Esophagus (tissue), 2 donors: ENCODE results near the gene OPHN1. TPM values are rescaled to one million over a fixed set of nuclear protein-coding genes. Genes with fewer than 3 reads are reported as not detected.

Experiments
- H3K27ac ChIP-seq, 2 donors: one replicate each; pipeline ENCODE4 v1.5.1; 2013; ENCODE audit warnings: low read depth in 2 of 2, mild to moderate bottlenecking in 2 of 2, inconsistent platforms in 1 of 2, low read length in 1 of 2, moderate library complexity in 1 of 2
- H3K27me3 ChIP-seq, 2 donors: one replicate each; pipeline ENCODE4 v1.6.1; 2013; ENCODE audit warnings: low read length in 2 of 2, control low read depth in 1 of 2, mild to moderate bottlenecking in 1 of 2; ENCODE audit not compliant: insufficient read depth in 2 of 2, control insufficient read depth in 1 of 2
- H3K36me3 ChIP-seq, 2 donors: one replicate each; pipeline ENCODE4 v1.6.1; 2013; ENCODE audit warnings: low read length in 1 of 2; ENCODE audit not compliant: control insufficient read depth in 2 of 2, insufficient read depth in 2 of 2
- H3K4me1 ChIP-seq, 2 donors: one replicate each; pipeline ENCODE4 v1.6.1; 2013; ENCODE audit warnings: low read length in 1 of 2; ENCODE audit not compliant: control insufficient read depth in 2 of 2, insufficient read depth in 2 of 2
- H3K4me3 ChIP-seq, 2 donors: one replicate each; pipeline ENCODE4 v1.5.1; 2013; ENCODE audit warnings: low read length in 2 of 2, mild to moderate bottlenecking in 2 of 2, low read depth in 1 of 2, moderate library complexity in 1 of 2
- H3K9me3 ChIP-seq, 2 donors: one replicate each; pipeline ENCODE4 v1.6.1; 2013; ENCODE audit warnings: mild to moderate bottlenecking in 2 of 2, low read depth in 1 of 2, low read length in 1 of 2, moderate library complexity in 1 of 2; ENCODE audit not compliant: control insufficient read depth in 2 of 2, insufficient read depth in 1 of 2
- WGBS, 2 donors: extraction: QIAGEN DNeasy Blood & Tissue Kit; methylation state at CpG; one replicate each; pipeline ENCODE4 v1.1.7; 2013; 5-methylcytosine and 5-hydroxymethylcytosine counted together
- polyA plus RNA-seq, 2 donors: library from polyadenylated mRNA; stranded (reverse); fragments of 200-250 nt; gene quantifications; one replicate each; pipeline ENCODE4 v1.2.3, GENCODE V29; 2013
- donor health status: healthy with polysubstance abuse.
- donor health status: Bipolar disorder and iron deficiency.

OPHN1 gene
- polyA plus RNA-seq, 2 donors = 0.96 to 1.2 TPM

DNA sequence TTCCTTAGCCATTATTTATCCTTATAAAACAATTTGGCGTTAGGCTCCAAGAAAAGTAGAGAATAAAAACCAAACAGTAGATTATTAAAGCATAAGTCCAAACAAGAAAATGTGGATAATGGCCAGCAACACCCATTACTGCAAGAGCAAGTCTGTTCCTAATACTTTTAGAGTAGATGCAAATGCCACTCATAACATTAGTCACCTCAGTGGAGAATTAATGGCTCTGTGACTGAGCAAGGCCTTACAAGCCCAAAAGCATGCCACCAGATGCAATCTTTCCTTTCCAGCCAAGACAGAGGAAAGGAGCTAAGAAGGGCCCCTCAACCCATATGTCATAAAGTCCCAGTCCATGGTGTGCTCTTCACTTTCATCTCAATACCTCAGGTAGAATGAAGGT is 373.8 kb downstream of the OPHN1 start:
- Histone ChIP-seq H3K9me3 (no peaks in the 10 kb centered on the region), H3K4me1 (no peaks in the 10 kb centered on the region), H3K27me3 (no peaks in the 10 kb centered on the region), H3K36me3 (no peaks in the 10 kb centered on the region), H3K27ac (no peak overlapping the region), H3K4me3 (no peak overlapping the region)
- 53 to 63% methylated on average over 1 of the region's 1 CpG for WGBS, 2 donors

DNA sequence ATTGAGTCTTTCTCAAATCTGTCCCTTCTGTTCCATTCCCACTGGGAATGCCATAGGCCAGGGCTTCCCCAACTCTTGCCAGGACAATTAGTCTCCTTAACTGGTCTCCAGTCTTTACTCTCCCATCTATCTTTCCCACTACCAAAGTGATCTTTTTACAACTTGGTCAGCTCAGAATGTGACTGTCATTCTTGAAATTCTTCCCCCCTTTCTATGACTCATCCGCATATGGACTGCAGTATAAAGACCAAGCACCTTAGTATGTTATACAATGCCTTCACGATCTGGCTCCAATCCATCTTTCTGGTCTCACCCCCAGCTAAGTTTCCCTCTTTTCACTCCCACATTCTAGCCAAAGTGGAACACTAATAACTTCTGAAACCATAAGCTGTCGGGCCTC is 383.8 kb downstream of the OPHN1 start:
- Histone ChIP-seq H3K27ac (no peak overlapping the region), H3K4me1 (no peaks in the 10 kb centered on the region), H3K27me3 (no peaks in the 10 kb centered on the region), H3K36me3 (peaks cover 0 to 3% of the 10 kb centered on the region in 2 donors), H3K9me3 (no peaks in the 10 kb centered on the region), H3K4me3 (no peak overlapping the region)
- WGBS, 2 donors = 72 to 94% methylated on average over 3 of the region's 3 CpGs

DNA sequence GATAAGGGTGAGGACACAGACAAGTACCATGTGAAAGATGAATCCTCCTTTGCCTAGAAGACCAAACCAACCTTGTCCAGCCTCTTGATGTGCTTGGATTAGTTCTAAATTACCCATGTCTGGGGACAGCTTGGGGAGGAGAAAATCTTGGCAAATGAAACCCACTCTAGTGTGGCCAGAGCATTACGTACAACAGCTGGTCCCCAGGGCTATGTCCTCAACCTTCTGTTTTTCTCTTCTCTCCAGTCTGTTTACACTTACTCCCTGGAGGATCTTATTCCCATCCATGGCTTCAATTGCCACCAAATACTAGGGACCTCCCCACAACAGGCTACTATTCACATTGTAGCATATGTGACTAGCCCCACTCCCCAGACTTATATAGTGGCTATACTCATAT is 384.5 kb downstream of the OPHN1 start:
- Histone ChIP-seq H3K4me1 (no peaks in the 10 kb centered on the region), H3K4me3 (no peak overlapping the region), H3K36me3 (peaks cover 0 to 3% of the 10 kb centered on the region in 2 donors), H3K9me3 (no peaks in the 10 kb centered on the region), H3K27ac (no peak overlapping the region), H3K27me3 (no peaks in the 10 kb centered on the region)
- WGBS, 2 donors = 90 to 91% methylated on average over 1 of the region's 1 CpG

DNA sequence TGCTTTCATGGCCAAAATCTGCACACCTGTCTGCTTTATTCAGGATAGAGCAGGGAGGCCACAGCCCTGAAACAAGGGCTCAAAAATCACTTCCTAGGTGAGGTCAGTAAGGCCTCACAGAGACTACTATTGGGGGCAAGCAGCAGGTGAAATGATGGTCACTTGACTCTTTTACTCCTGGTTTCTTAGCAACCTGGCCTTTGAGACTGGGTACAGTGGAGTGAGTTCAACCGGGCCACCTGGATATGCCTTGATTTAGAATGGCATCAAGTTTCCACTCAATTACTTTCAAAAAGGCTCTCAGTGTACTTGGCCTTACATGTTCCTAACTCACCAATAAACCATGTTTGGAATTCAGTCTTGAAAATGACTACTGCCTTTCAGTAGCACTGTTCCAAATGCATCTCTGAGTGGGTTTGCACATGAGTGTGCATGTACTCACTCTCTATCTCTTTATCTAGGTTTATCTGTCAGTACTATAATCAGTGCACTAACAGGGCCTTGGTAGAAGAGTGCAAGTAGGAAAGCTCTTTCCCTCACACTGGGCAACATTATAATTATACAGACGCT is 388.2 kb downstream of the OPHN1 start:
- Histone ChIP-seq H3K27me3 (no peaks in the 10 kb centered on the region), H3K9me3 (no peaks in the 10 kb centered on the region), H3K27ac (no peak overlapping the region), H3K4me3 (no peak overlapping the region), H3K4me1 (no peaks in the 10 kb centered on the region), H3K36me3 (no peaks in the 10 kb centered on the region)
- 73 to 76% methylated on average over 2 of the region's 2 CpGs for WGBS, 2 donors

DNA sequence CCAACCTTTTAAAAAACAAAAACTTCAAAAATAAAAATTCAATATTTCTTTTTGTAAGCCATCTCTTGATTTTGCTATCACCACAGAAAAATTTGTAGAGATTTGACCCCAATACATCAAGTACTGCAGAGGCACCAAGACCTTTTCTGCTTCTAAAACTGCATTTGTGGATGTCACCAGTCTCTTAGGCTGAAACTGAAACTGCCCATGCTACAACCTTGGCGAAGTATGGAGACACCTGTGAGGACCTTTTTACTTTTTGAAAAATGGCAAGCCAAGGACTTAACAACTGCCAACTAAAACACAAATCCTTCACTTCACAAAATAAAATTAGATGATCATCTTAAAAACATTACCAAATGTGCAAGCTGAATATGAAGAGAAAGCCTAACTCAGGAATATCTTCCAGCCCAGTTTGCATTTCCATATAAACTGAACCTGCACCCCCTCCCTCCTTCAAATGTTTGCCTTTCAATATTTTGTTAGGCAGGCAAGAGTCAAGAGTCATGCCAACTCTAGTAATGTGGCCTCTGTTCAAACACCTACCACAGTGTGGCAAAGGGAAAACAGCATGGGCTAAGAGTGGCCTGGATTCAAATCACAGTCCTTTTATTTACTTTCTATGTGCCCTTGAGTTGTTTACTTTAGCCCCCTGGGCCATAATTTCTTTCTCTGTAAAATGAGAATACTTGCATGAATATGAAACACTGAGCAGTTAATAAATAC is 389.4 kb downstream of the OPHN1 start:
- 69 to 85% methylated on average over 1 of the region's 1 CpG for WGBS, 2 donors
- Histone ChIP-seq H3K4me3 (no peak overlapping the region), H3K9me3 (no peaks in the 10 kb centered on the region), H3K36me3 (no peaks in the 10 kb centered on the region), H3K4me1 (no peaks in the 10 kb centered on the region), H3K27me3 (no peaks in the 10 kb centered on the region), H3K27ac (no peak overlapping the region)

DNA sequence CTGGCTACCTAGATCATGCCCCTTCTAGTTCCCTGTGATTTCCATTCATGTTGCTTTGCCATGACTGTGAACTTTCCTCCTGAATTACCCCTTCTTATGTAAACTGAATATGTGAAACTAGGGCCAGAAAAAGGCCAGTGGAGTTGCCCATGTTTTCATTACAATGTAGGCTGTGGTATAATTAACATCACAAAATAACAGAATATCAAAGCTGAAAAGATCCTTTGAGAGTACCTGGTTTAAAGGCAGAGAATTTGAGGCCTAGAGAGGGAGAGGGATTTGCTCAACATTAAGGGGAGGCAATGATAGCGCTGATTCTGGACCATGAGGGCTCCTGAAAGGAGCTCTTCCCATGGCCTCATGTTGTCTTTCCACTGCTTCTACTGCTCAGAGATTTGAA is 392.2 kb downstream of the OPHN1 start:
- H3K36me3 ChIP-seq = no peaks in the 10 kb centered on the region
- no peaks in the 10 kb centered on the region for H3K27me3 ChIP-seq
- no peaks in the 10 kb centered on the region for H3K9me3 ChIP-seq
- no peak overlapping the region for H3K4me3 ChIP-seq
- WGBS, 2 donors = 56 to 91% methylated on average over 1 of the region's 1 CpG
- H3K4me1 ChIP-seq = no peaks in the 10 kb centered on the region
- no peak overlapping the region for H3K27ac ChIP-seq

DNA sequence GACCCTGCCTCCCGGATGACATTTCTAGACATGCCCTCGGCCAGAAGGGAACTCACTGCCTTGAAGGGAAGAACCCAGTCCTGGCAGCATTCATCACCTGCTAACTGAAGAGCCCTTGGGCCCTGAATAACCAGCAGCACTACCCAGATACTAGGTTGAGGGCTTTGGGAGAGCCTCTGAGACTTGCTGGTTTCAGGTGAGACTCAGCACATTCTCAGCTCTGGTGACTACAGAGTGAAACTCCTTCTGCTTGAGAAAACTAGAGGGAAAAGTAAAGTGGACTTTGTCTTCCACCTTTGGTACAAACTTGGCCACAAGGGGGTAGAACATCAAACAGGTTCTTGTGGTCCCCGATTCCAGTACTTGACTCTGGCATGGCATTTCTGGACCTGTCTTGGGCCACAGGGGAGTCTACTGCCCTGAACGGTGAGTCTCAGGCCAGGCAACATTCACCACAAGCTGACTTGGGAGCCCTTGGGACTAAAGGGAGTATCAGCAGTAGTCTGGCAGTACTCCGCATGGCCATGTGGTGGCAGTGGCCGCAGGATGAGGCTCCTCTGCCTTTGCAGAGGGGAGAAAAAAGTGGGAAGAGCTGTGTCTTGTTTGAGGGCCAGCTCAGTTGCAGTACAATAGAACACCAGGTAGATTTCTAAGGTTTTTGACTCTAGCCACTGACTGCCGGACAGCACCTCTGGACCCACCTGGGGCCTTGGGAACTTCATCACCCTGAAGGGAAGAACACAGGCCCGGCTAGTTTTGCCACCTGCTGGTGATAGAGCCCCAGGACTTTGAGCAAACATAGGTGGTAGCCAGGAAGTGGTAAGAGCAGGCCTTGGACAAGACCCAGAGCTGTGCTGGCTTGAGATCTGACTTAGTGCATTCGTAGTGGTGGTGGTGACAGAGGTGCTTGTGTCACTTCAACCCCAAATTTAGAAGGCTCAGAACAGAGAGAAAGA is 414.8 kb downstream of the OPHN1 start:
- Histone ChIP-seq H3K27ac (no peak overlapping the region), H3K9me3 (no peaks in the 10 kb centered on the region), H3K27me3 (no peaks in the 10 kb centered on the region), H3K4me1 (no peaks in the 10 kb centered on the region), H3K36me3 (no peaks in the 10 kb centered on the region), H3K4me3 (no peak overlapping the region)
- 58 to 75% methylated on average over 9 of the region's 9 CpGs for WGBS, 2 donors

DNA sequence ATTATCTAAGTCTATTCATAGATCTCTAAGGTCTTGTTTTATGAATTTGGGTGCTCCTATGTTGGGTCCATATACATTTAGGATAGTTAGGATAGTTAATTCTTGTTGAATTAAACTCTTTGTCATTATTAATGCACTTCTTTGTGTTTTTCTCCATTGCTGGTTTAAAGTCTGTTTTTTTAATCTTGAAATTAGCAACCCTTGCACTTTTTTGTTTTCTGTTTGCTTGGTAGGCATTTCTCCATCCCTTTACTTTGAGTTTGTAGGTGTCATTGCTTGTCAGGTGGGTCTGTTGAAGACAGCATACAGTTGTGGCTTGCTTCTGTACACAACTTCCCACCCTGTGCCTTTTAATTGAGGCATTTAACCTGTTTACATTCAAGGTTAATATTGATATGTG is 434.8 kb downstream of the OPHN1 start:
- Histone ChIP-seq H3K27me3 (no peaks in the 10 kb centered on the region), H3K27ac (no peak overlapping the region), H3K9me3 (no peaks in the 10 kb centered on the region), H3K4me3 (no peak overlapping the region), H3K36me3 (no peaks in the 10 kb centered on the region), H3K4me1 (no peaks in the 10 kb centered on the region)
